Measurements from ENCODE around the gene TNFRSF8.

DNA sequence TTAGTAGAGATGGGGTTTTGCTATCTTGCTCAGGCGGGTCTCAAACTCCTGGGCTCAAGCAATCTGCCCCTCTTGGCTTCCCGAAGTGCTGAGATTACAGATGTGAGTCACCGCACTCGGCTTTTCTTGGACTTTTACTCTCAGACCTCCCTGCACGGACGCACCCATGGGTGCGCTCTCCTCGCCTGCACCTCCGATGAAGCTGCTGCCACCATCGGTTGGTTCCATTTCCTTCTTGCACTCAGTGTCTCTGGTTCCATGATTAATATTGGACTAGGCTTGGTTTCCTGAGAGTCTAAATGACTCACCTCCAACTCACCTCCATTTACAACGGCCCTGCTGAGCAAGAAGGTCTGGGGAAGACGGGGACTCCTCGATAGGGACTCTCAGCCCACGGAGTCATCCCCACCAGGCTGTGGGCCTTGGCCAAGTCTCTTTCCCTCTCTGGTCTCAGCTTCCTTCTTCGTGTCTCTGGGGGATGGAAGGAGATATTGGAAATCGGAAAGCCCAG lies 6.7 kb upstream of the TNFRSF8 start:
- TF ChIP-seq, protein P1, sequence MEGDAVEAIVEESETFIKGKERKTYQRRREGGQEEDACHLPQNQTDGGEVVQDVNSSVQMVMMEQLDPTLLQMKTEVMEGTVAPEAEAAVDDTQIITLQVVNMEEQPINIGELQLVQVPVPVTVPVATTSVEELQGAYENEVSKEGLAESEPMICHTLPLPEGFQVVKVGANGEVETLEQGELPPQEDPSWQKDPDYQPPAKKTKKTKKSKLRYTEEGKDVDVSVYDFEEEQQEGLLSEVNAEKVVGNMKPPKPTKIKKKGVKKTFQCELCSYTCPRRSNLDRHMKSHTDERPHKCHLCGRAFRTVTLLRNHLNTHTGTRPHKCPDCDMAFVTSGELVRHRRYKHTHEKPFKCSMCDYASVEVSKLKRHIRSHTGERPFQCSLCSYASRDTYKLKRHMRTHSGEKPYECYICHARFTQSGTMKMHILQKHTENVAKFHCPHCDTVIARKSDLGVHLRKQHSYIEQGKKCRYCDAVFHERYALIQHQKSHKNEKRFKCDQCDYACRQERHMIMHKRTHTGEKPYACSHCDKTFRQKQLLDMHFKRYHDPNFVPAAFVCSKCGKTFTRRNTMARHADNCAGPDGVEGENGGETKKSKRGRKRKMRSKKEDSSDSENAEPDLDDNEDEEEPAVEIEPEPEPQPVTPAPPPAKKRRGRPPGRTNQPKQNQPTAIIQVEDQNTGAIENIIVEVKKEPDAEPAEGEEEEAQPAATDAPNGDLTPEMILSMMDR (optimal IDR thresholded peaks at IDR 0.05 in 1 of 3, IDR thresholded peaks at IDR 0.05 in 1 of 3, conservative IDR thresholded peaks at IDR 0.05 in 1 of 3; ENCODE audit: extremely low read depth in 1 of 3, insufficient read depth in 2 of 3, low read length in 3 of 3), result no peak
- no peak for TF ChIP-seq EZH2 (IDR thresholded peaks at IDR 0.05; ENCODE audit: low read length)

Data from keratinocyte (primary cell).